ENCODE data around the gene SOX18. TPM values are rescaled to one million over a fixed set of nuclear protein-coding genes. Genes with fewer than 3 reads are reported as not detected.
A peak's percentile ranks its signal among the peaks of the same experiment; 100 is the strongest.

The SOX18 gene
- total and polyA plus RNA-seq, 2 of the 13 experiments (the other 11 are each of a cell fraction or from before 2014, with no cell fraction given), result 1.6 to 1.9 TPM

DNA sequence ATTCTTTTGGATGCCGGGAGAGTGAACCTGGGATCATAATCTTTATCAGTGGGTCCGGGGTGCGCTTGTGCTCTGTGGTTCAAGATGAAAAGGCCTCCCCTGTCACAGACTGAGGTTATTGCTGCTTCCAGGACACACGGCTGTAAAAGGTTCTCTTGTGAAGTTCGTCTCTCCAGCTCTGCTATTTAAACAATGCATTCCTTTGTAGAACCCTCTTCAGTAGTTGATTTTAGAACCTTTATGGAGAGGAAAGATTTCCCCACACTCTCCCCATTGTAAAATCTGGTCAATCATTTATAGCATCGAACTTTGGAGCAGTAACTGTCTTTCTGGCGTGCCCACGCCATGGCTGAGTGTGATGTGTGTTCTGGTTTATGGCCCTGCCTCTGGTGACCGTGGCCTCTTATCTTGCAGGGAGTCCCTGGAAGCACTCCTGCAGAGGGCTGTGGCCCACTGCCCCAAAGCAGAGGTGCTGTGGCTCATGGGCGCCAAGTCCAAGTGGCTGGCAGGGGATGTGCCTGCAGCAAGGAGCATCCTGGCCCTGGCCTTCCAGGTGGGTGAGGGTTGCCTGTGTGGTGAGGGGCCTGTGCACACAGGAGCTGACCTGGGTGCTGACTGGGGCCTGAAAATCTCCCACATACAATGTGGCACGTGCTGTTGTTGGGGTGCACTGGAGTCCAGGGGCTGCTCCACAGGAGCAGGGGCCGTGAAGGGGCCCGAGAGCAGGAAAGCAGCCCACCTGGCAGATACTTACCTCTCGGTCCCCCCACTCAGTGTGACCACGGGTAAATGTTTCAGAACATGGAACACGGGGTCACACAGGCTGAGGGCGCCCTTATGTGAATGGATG, 25.1 kb downstream of the SOX18 start (continued):
- TF ChIP-seq PRPF4 (IDR thresholded peaks at IDR 0.05; ENCODE audit: low read depth, low read length, poor library complexity, severe bottlenecking), result peak; percentile 19
- TF ChIP-seq MTF2 (CRISPR knock-in tag; IDR thresholded peaks at IDR 0.05; ENCODE audit: borderline replicate concordance), result 0 out of 2 replicates have a peak, but pooled peaks have one; percentile 16
- TF ChIP-seq ISL2 (CRISPR knock-in tag; IDR thresholded peaks at IDR 0.05), result peak; percentile 87
- no peak; the same call in 1 of the 2 replicates for TF ChIP-seq ZNF543 (CRISPR knock-in tag; IDR thresholded peaks at IDR 0.05)
- no peak for TF ChIP-seq ZNF615 (CRISPR knock-in tag; IDR thresholded peaks at IDR 0.05; ENCODE audit: borderline replicate concordance)
- no peak for TF ChIP-seq ZNF3 (CRISPR knock-in tag; IDR thresholded peaks at IDR 0.05)
- TF ChIP-seq ZBTB46 (CRISPR knock-in tag; IDR thresholded peaks at IDR 0.05; ENCODE audit: borderline replicate concordance), result peak; percentile 90; the same call in 1 of the 2 replicates
- TF ChIP-seq SRSF1 (optimal IDR thresholded peaks at IDR 0.05; ENCODE audit: low read depth, low read length), result peak; percentile 73
- TF ChIP-seq SIN3A (IDR thresholded peaks at IDR 0.05; ENCODE audit: borderline replicate concordance, low read depth, low read length), result peak; percentile 47; the same call in 1 of the 2 replicates
- TF ChIP-seq ARHGAP35 (CRISPR knock-in tag; IDR thresholded peaks at IDR 0.05; ENCODE audit: borderline replicate concordance), result peak; percentile 82; the same call in 1 of the 2 replicates
- TF ChIP-seq ZNF577 (CRISPR knock-in tag; IDR thresholded peaks at IDR 0.05; ENCODE audit: borderline replicate concordance, low read depth), result no peak
- TF ChIP-seq ZUFSP (CRISPR knock-in tag; IDR thresholded peaks at IDR 0.05; ENCODE audit: borderline replicate concordance), result no peak
- TF ChIP-seq AHR (CRISPR knock-in tag; IDR thresholded peaks at IDR 0.05), result peak; percentile 85; the same call in 1 of the 2 replicates
- TF ChIP-seq, protein P1, sequence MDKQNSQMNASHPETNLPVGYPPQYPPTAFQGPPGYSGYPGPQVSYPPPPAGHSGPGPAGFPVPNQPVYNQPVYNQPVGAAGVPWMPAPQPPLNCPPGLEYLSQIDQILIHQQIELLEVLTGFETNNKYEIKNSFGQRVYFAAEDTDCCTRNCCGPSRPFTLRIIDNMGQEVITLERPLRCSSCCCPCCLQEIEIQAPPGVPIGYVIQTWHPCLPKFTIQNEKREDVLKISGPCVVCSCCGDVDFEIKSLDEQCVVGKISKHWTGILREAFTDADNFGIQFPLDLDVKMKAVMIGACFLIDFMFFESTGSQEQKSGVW (CRISPR knock-in tag; IDR thresholded peaks at IDR 0.05; ENCODE audit: borderline replicate concordance), result no peak
- no peak for TF ChIP-seq MED13 (CRISPR knock-in tag; IDR thresholded peaks at IDR 0.05)
- no peak; the same call in 1 of the 2 replicates for TF ChIP-seq CHD4 (IDR thresholded peaks at IDR 0.05; ENCODE audit: borderline replicate concordance, low read length)
- TF ChIP-seq FOSL1 (CRISPR knock-in tag; IDR thresholded peaks at IDR 0.05; ENCODE audit: borderline replicate concordance), result no peak
- no peak; the same call in 1 of the 2 replicates for TF ChIP-seq KDM3A (CRISPR knock-in tag; IDR thresholded peaks at IDR 0.05; ENCODE audit: low read depth)
- TF ChIP-seq ZNF317 (CRISPR knock-in tag; IDR thresholded peaks at IDR 0.05), result 0 out of 2 replicates have a peak, but pooled peaks have one; percentile 19
- TF ChIP-seq BRD4 (CRISPR knock-in tag; IDR thresholded peaks at IDR 0.05), result peak; percentile 98
- TF ChIP-seq NFE2 (CRISPR knock-in tag; IDR thresholded peaks at IDR 0.05), result no peak
- TF ChIP-seq STAT6 (CRISPR knock-in tag; IDR thresholded peaks at IDR 0.05; ENCODE audit: borderline replicate concordance), result no peak

Data from HepG2 (cell line).